Endodermal cell (in vitro differentiated cells): ENCODE results near the gene TMEM238. TPM values are rescaled to one million over a fixed set of nuclear protein-coding genes. Genes with fewer than 3 reads are reported as not detected.

ENCODE experiments used
- DNase-seq: peaks from one replicate; pipeline ENCODE4 v3.0.0-alpha.2; 2017
- H3K27ac ChIP-seq: 2 replicates; pipeline ENCODE4 v1.5.1; 2013; ENCODE audit warnings: mild to moderate bottlenecking, low read depth, low read length, moderate library complexity
- H3K27me3 ChIP-seq: 2 replicates; pipeline ENCODE4 v1.6.1; 2013; ENCODE audit warnings: mild to moderate bottlenecking, low read length, moderate library complexity; ENCODE audit not compliant: insufficient read depth, control insufficient read depth, poor library complexity, severe bottlenecking
- H3K36me3 ChIP-seq: 2 replicates; pipeline ENCODE4 v1.7.0; 2013; ENCODE audit warnings: mild to moderate bottlenecking, low read length, moderate library complexity; ENCODE audit not compliant: control insufficient read depth, insufficient read depth
- H3K4me1 ChIP-seq: one replicate; pipeline ENCODE4 v1.7.0; 2013; ENCODE audit warnings: low read length; ENCODE audit not compliant: control insufficient read depth, insufficient read depth
- H3K4me3 ChIP-seq: 2 replicates; pipeline ENCODE4 v1.5.1; 2013; ENCODE audit warnings: mild to moderate bottlenecking, low read length, moderate library complexity
- H3K9ac ChIP-seq: 2 replicates; pipeline ENCODE4 v1.6.1; 2013; ENCODE audit warnings: mild to moderate bottlenecking, low read length, moderate library complexity; ENCODE audit not compliant: poor library complexity, severe bottlenecking; ENCODE audit errors: extremely low read depth
- H3K9me3 ChIP-seq: 2 replicates; pipeline ENCODE4 v1.6.1; 2013; ENCODE audit warnings: mild to moderate bottlenecking, low read length, moderate library complexity; ENCODE audit not compliant: control insufficient read depth
- H3K27ac Mint-ChIP-seq: 2 replicates; pipeline ENCODE4 v1.8.0; 2020; ENCODE audit warnings: mixed read lengths
- H3K27me3 Mint-ChIP-seq: 2 replicates; pipeline ENCODE4 v1.8.0; 2021; ENCODE audit warnings: mild to moderate bottlenecking, mixed read lengths; ENCODE audit not compliant: insufficient read depth
- H3K36me3 Mint-ChIP-seq: 2 replicates; pipeline ENCODE4 v1.8.0; 2020; ENCODE audit warnings: low read depth, mixed read lengths
- H3K4me1 Mint-ChIP-seq: 2 replicates; pipeline ENCODE4 v1.8.0; 2020; ENCODE audit warnings: mixed read lengths
- H3K4me3 Mint-ChIP-seq: 2 replicates; pipeline ENCODE4 v1.8.0; 2020; ENCODE audit warnings: mild to moderate bottlenecking, moderate library complexity, mixed read lengths
- H3K9me3 Mint-ChIP-seq: 2 replicates; pipeline ENCODE4 v1.8.0; 2020; ENCODE audit warnings: mild to moderate bottlenecking, mixed read lengths
- WGBS, 2 experiments: methylation state at CpG; one replicate each; pipeline versions ENCODE4 v1.1.5 to v1.1.7; 2013; ENCODE audit warnings: missing lambda C conversion rate in 2 of 2, mixed read lengths in 1 of 2; ENCODE audit not compliant: insufficient coverage in 1 of 2, insufficient read length in 1 of 2; 5-methylcytosine and 5-hydroxymethylcytosine counted together
- total RNA-seq, 2 donors: library from RNA; stranded (reverse); fragmentation: NEBNext Ultra II Directional in 1 of 2; extraction: Animal tissue kit (Norgen Biotek cat#: 25700) in 1 of 2; gene quantifications; 2 replicates in 1 of 2; 3 replicates in 1 of 2; pipeline ENCODE4 v1.2.1, GENCODE V29; 2021
- TF ChIP-seq, protein P1 (sequence below): fragments of 200-600 bp; sonication (generic); conservative IDR thresholded peaks from 2 replicates; pipeline ENCODE4 v1.5.0; 2021; ENCODE audit warnings: antibody characterized with exemption, mild to moderate bottlenecking

Gene TMEM238
- total RNA-seq, 2 donors from 2014 or later, result 3.9 to 4.4 TPM

DNA sequence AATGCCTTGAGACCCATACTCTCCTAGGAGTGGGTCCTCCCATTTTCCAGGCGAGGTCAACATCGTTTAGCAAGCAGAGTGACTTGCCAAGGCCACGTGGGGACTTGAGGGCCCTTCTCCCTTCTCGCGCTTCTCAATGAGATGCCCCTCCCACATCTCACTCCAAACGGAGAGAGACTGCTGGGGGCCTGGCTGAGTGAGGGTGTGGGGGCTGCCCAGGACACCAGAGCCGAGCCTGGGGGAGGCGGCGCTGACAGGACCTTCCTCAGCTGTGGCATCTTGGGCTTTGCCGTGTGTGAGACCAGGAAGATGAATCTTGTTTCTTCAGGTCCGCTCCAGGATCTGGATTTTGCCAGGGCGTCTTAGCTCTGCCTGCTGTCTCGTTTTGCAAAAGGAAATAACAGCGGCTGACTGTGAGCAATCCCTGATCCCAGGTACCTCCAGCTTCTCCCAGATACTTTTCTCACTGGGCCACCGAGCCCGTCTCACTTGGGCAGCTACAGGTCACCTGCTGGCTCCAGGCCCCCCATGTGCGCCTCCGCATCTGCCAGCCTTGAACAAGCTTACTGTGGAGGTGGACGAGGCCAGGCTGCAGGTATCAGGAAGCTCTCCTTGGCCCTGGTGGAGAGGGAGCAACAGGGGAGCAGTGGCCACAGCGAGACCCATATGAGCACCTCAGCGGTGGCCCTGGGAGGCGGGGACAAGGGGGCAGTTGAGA is 35.6 kb downstream of the TMEM238 start:
- Histone ChIP-seq H3K9me3 (no peaks in the 10 kb centered on the region), H3K27ac (peak overlapping the region; percentile 29), H3K36me3 (peaks cover 29% of the 10 kb centered on the region), H3K4me1 (peaks cover 9% of the 10 kb centered on the region), H3K9ac (no peak overlapping the region), H3K27me3 (peaks cover 25% of the 10 kb centered on the region), H3K4me3 (no peak overlapping the region)
- 59 to 63% methylated on average over 15 to 22 of the region's 22 CpGs for WGBS, 2 experiments
- H3K4me3 Mint-ChIP-seq, result no peak overlapping the region
- H3K27ac Mint-ChIP-seq, result peak overlapping the region; percentile 48
- H3K9me3 Mint-ChIP-seq, result no peaks in the 10 kb centered on the region
- TF ChIP-seq, protein P1, sequence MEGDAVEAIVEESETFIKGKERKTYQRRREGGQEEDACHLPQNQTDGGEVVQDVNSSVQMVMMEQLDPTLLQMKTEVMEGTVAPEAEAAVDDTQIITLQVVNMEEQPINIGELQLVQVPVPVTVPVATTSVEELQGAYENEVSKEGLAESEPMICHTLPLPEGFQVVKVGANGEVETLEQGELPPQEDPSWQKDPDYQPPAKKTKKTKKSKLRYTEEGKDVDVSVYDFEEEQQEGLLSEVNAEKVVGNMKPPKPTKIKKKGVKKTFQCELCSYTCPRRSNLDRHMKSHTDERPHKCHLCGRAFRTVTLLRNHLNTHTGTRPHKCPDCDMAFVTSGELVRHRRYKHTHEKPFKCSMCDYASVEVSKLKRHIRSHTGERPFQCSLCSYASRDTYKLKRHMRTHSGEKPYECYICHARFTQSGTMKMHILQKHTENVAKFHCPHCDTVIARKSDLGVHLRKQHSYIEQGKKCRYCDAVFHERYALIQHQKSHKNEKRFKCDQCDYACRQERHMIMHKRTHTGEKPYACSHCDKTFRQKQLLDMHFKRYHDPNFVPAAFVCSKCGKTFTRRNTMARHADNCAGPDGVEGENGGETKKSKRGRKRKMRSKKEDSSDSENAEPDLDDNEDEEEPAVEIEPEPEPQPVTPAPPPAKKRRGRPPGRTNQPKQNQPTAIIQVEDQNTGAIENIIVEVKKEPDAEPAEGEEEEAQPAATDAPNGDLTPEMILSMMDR, result no peak
- H3K36me3 Mint-ChIP-seq, result peaks cover 28% of the 10 kb centered on the region
- H3K27me3 Mint-ChIP-seq, result peaks cover 32% of the 10 kb centered on the region
- peaks cover 10% of the 10 kb centered on the region for H3K4me1 Mint-ChIP-seq
- peak; percentile 81 for DNase-seq

DNA sequence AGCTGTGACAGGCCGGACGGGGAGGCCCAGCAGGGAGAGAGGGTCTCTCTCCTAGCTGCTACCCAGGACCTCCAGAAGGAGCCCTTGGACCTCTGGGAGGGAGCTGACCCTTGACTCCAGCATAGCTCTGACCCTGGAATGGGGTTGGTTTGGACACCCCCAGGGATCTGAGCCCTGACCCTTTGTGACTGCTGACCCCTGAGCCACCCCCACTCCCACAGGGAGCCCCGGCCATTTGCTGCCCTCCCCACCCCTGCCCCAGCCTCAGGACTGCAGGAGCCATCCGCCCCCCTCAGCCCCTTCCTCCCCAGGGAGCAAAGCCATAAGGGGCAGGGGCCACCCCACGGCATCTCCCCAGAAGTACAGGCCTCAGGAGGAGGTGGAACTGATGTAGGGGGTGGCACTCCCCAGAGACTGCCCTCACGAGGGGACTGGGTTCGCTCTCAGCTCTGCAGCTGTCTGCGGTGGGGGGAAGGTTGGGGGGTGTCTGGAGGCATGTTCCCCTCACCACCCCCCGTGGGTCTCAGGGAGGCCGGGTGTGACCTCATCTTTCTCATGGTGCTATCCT is 36.6 kb downstream of the TMEM238 start:
- Mint-ChIP-seq H3K27ac (no peak overlapping the region), H3K27me3 (peaks cover 23% of the 10 kb centered on the region), H3K4me3 (no peak overlapping the region), H3K36me3 (peaks cover 38% of the 10 kb centered on the region), H3K4me1 (peaks cover 10% of the 10 kb centered on the region), H3K9me3 (no peaks in the 10 kb centered on the region)
- peaks cover 16% of the 10 kb centered on the region for H3K27me3 ChIP-seq
- H3K9ac ChIP-seq, result no peak overlapping the region
- H3K27ac ChIP-seq, result no peak overlapping the region
- H3K4me1 ChIP-seq, result peaks cover 9% of the 10 kb centered on the region
- H3K36me3 ChIP-seq, result peaks cover 38% of the 10 kb centered on the region
- DNase-seq, result peak; percentile 41
- no peaks in the 10 kb centered on the region for H3K9me3 ChIP-seq
- no peak overlapping the region for H3K4me3 ChIP-seq
- TF ChIP-seq, protein P1, result no peak
- WGBS, 2 experiments, result 86 to 92% methylated on average over 2 to 8 of the region's 10 CpGs

DNA sequence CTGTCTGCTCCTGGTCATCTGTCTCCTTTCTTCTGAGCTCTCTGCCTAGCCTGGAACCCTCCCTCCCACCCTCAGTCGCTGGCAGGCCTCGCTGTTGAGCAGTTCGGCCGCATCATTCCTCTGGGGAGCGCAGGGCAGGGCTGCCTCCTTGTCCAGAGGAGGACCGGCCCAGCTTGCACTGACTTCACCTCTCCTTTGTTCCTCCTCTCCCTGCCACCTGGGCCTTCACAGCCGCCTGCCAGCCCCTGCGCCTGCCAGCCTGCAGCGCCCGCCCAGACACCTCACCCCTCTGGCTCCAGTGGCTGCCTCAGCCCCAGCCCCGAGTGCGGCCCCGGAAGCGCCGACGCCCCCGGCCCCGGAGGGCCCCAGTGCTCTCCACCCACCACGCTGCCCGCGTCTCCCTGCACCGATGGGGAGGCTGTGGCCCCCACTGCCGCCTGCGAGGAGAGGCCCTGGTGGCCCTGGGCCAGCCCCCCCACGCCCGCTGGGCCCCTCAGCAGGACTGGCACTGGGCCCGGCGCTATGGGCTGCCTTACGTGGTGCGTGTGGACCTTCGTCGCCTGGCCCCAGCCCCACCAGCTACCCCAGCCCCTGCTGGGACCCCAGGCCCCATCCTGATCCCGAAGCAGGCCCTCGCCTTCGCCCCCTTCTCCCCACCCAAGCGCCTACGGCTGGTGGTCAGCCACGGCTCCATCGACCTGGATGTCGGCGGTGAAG is 37.2 kb downstream of the TMEM238 start:
- Histone ChIP-seq H3K9me3 (no peaks in the 10 kb centered on the region), H3K27me3 (peaks cover 9% of the 10 kb centered on the region), H3K9ac (no peak overlapping the region), H3K27ac (no peak overlapping the region), H3K4me3 (no peak overlapping the region), H3K4me1 (peaks cover 9% of the 10 kb centered on the region), H3K36me3 (peaks cover 45% of the 10 kb centered on the region)
- H3K9me3 Mint-ChIP-seq, result no peaks in the 10 kb centered on the region
- peaks cover 16% of the 10 kb centered on the region for H3K27me3 Mint-ChIP-seq
- no peak overlapping the region for H3K4me3 Mint-ChIP-seq
- 94 to 96% methylated on average over 9 to 41 of the region's 41 CpGs for WGBS, 2 experiments
- TF ChIP-seq, protein P1, result no peak
- no peak overlapping the region for H3K27ac Mint-ChIP-seq
- peaks cover 41% of the 10 kb centered on the region for H3K36me3 Mint-ChIP-seq
- DNase-seq, result peak; percentile 48
- H3K4me1 Mint-ChIP-seq, result peaks cover 10% of the 10 kb centered on the region
